Calu3 (cell line): Measurements from ENCODE around the gene HEBP2. TPM values are rescaled to one million over a fixed set of nuclear protein-coding genes. Genes with fewer than 3 reads are reported as not detected.

Experiments
- BruUV-seq: library from RNA; stranded (reverse); fragments of 400-500 nt; replicated peaks from 2 replicates; lab custom pipeline; 2021; lab: Mats Ljungman, UMichigan
- CTCF ChIA-PET: fragments of 300-600 bp; sonication (Branson Sonifier 250); formaldehyde crosslinking; loops from one replicate; lab custom pipeline; 2022; ENCODE audit warnings: antibody characterized with exemption; lab: Charles Lee
- DNase-seq: peaks from one replicate; pipeline ENCODE4 v3.0.0; 2022
- H3K27ac Mint-ChIP-seq: one replicate; pipeline ENCODE4 v1.8.0; 2022; ENCODE audit warnings: mixed read lengths; ENCODE audit not compliant: unreplicated experiment
- H3K27me3 Mint-ChIP-seq: one replicate; pipeline ENCODE4 v1.8.0; 2022; ENCODE audit warnings: mixed read lengths; ENCODE audit not compliant: unreplicated experiment
- H3K36me3 Mint-ChIP-seq: one replicate; pipeline ENCODE4 v1.8.0; 2022; ENCODE audit warnings: mild to moderate bottlenecking, moderate library complexity, mixed read lengths; ENCODE audit not compliant: insufficient read depth, unreplicated experiment
- H3K4me1 Mint-ChIP-seq: one replicate; pipeline ENCODE4 v1.8.0; 2022; ENCODE audit warnings: mild to moderate bottlenecking, low read depth, mixed read lengths; ENCODE audit not compliant: unreplicated experiment
- H3K4me3 Mint-ChIP-seq: one replicate; pipeline ENCODE4 v1.8.0; 2022; ENCODE audit warnings: mild to moderate bottlenecking, low read depth, moderate library complexity, mixed read lengths; ENCODE audit not compliant: unreplicated experiment
- H3K9me3 Mint-ChIP-seq: one replicate; pipeline ENCODE4 v1.8.0; 2022; ENCODE audit warnings: low read depth, mixed read lengths; ENCODE audit not compliant: unreplicated experiment
- intact Hi-C: fragments of 100-400 bp; cut with micrococcal nuclease; formaldehyde crosslinking; loops from one replicate; pipeline ENCODE4 v1.10.0; 2022; ENCODE audit not compliant: unreplicated experiment
- total RNA-seq: library from RNA; stranded (reverse); gene quantifications from 2 replicates; pipeline ENCODE4 v1.2.3, GENCODE V29; 2022
- TF ChIP-seq, protein P1 (sequence below): fragments of 200-600 bp; IDR thresholded peaks from one replicate; pipeline ENCODE4 v1.8.0; 2022; ENCODE audit warnings: antibody characterized with exemption; ENCODE audit not compliant: unreplicated experiment

The HEBP2 gene
- total RNA-seq, 1 experiment from 2014 or later = 33.4 TPM

GRCh38 chr6:138434925-138435324 is 30.9 kb downstream of the HEBP2 start:
- no peak for DNase-seq
- H3K27me3 Mint-ChIP-seq = no peaks in the 10 kb centered on the region
- intact Hi-C loops = no loop called here
- CTCF ChIA-PET = interaction anchor here (0.7 kb wide), 1 partner anchor 623 kb away, joined by 3 read pairs; no protein-coding TSS in a partner anchor
- H3K27ac Mint-ChIP-seq = no peak overlapping the region
- BruUV-seq = no TSS peak
- no peaks in the 10 kb centered on the region for H3K9me3 Mint-ChIP-seq
- TF ChIP-seq, protein P1, sequence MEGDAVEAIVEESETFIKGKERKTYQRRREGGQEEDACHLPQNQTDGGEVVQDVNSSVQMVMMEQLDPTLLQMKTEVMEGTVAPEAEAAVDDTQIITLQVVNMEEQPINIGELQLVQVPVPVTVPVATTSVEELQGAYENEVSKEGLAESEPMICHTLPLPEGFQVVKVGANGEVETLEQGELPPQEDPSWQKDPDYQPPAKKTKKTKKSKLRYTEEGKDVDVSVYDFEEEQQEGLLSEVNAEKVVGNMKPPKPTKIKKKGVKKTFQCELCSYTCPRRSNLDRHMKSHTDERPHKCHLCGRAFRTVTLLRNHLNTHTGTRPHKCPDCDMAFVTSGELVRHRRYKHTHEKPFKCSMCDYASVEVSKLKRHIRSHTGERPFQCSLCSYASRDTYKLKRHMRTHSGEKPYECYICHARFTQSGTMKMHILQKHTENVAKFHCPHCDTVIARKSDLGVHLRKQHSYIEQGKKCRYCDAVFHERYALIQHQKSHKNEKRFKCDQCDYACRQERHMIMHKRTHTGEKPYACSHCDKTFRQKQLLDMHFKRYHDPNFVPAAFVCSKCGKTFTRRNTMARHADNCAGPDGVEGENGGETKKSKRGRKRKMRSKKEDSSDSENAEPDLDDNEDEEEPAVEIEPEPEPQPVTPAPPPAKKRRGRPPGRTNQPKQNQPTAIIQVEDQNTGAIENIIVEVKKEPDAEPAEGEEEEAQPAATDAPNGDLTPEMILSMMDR = no peak
- H3K4me3 Mint-ChIP-seq = no peak overlapping the region
- peaks cover 15% of the 10 kb centered on the region for H3K36me3 Mint-ChIP-seq
- H3K4me1 Mint-ChIP-seq = no peaks in the 10 kb centered on the region

- H3K9me3 Mint-ChIP-seq = no peaks in the 10 kb centered on the region
- BruUV-seq = no TSS peak
- TF ChIP-seq, protein P1 = no peak
- no peak for DNase-seq
- no peaks in the 10 kb centered on the region for H3K36me3 Mint-ChIP-seq
- no peak overlapping the region for H3K4me3 Mint-ChIP-seq
- no peak overlapping the region for H3K27ac Mint-ChIP-seq
- CTCF ChIA-PET = no interaction called here
- intact Hi-C loops = no loop called here
- H3K4me1 Mint-ChIP-seq = no peaks in the 10 kb centered on the region
- no peaks in the 10 kb centered on the region for H3K27me3 Mint-ChIP-seq
Observed at GRCh38 chr6:138439546-138439945, 35.5 kb downstream of the HEBP2 start.

GRCh38 chr6:138440296-138440695 is 36.3 kb downstream of the HEBP2 start:
- H3K27ac Mint-ChIP-seq = no peak overlapping the region
- TF ChIP-seq, protein P1 = no peak

GRCh38 chr6:138440758-138441357 is 36.8 kb downstream of the HEBP2 start:
- CTCF ChIA-PET = no interaction called here
- H3K4me3 Mint-ChIP-seq = no peak overlapping the region
- H3K4me1 Mint-ChIP-seq = no peaks in the 10 kb centered on the region
- intact Hi-C loops = no loop called here
- H3K9me3 Mint-ChIP-seq = no peaks in the 10 kb centered on the region
- no peaks in the 10 kb centered on the region for H3K36me3 Mint-ChIP-seq
- H3K27ac Mint-ChIP-seq = no peak overlapping the region
- TF ChIP-seq, protein P1 = no peak
- no TSS peak for BruUV-seq
- H3K27me3 Mint-ChIP-seq = no peaks in the 10 kb centered on the region
- no peak for DNase-seq

More at GRCh38 chr6:138440296-138440695, 36.3 kb downstream of the HEBP2 start:
- Mint-ChIP-seq H3K27me3 (no peaks in the 10 kb centered on the region), H3K36me3 (no peaks in the 10 kb centered on the region), H3K4me3 (no peak overlapping the region), H3K9me3 (no peaks in the 10 kb centered on the region), H3K4me1 (no peaks in the 10 kb centered on the region)
- intact Hi-C loops = no loop called here
- DNase-seq = no peak
- CTCF ChIA-PET = no interaction called here
- no TSS peak for BruUV-seq
